Left lung (tissue), 10 donors: ENCODE results near the gene CEMIP2. TPM values are rescaled to one million over a fixed set of nuclear protein-coding genes. Genes with fewer than 3 reads are reported as not detected.

Experiments used
- ATAC-seq: fragments of 200-7000 bp; cut with Tn5 transposase; one replicate; pipeline ENCODE4 v1.9.1; 2020; ENCODE audit warnings: moderate library complexity
- DNase-seq, 4 donors: peaks; one replicate each; pipeline ENCODE4 v3.0.0-alpha.2; 2013 to 2020
- H3K27ac ChIP-seq, 2 donors: fragments of 200-600 bp; sonication (generic) in 1 of 2; one replicate each; pipeline versions ENCODE4 v1.5.0 to v1.8.0; 2020 to 2021
- H3K27me3 ChIP-seq, 2 donors: fragments of 200-600 bp; sonication (generic) in 1 of 2; one replicate each; pipeline versions ENCODE4 v1.5.0 to v1.8.0; 2020 to 2021
- H3K36me3 ChIP-seq, 2 donors: fragments of 200-600 bp; sonication (generic) in 1 of 2; one replicate each; pipeline versions ENCODE4 v1.5.0 to v1.8.0; 2020 to 2021
- H3K4me1 ChIP-seq, 2 donors: fragments of 200-600 bp; one replicate each; pipeline ENCODE4 v1.8.0; 2021
- H3K4me3 ChIP-seq, 2 donors: fragments of 200-600 bp; sonication (generic) in 1 of 2; one replicate each; pipeline versions ENCODE4 v1.5.0 to v1.8.0; 2020 to 2021; ENCODE audit warnings: mild to moderate bottlenecking in 1 of 2
- H3K9me3 ChIP-seq, 2 donors: fragments of 200-600 bp; sonication (generic) in 1 of 2; one replicate each; pipeline versions ENCODE4 v1.5.0 to v1.8.0; 2020 to 2021
- intact Hi-C, 2 donors: fragments of 100-400 bp; cut with DNase I; formaldehyde crosslinking; loops; one replicate each; pipeline versions ENCODE4 v1.11.2 to v1.14.2; 2022
- polyA plus RNA-seq, 6 donors: library from polyadenylated mRNA; unstranded; fragments of 120-200 nt; gene quantifications; one replicate each; pipeline ENCODE4 v1.2.1, GENCODE V29; 2013; ENCODE audit not compliant: insufficient read length in 6 of 6
- total RNA-seq, 2 donors: library from RNA; stranded (reverse); fragmentation: NEBNext Ultra II Directional; extraction: Animal tissue kit (Norgen Biotek cat#: 25700); gene quantifications; one replicate each; pipeline ENCODE4 v1.2.1, GENCODE V29; 2021
- TF ChIP-seq, protein P1 (sequence below), 2 donors: fragments of 200-600 bp; sonication (generic) in 1 of 2; IDR thresholded peaks; one replicate each; pipeline versions ENCODE4 v1.5.0 to v1.8.0; 2021; ENCODE audit warnings: antibody characterized with exemption in 2 of 2
- donor health status: DM: no; HTN: yes; CAD: no.
- donor health status: DM: no; HTN: no; CAD: no.

CEMIP2 gene
- total and polyA plus RNA-seq, 8 donors: 48.0 to 111 (median 54.4) TPM

DNA sequence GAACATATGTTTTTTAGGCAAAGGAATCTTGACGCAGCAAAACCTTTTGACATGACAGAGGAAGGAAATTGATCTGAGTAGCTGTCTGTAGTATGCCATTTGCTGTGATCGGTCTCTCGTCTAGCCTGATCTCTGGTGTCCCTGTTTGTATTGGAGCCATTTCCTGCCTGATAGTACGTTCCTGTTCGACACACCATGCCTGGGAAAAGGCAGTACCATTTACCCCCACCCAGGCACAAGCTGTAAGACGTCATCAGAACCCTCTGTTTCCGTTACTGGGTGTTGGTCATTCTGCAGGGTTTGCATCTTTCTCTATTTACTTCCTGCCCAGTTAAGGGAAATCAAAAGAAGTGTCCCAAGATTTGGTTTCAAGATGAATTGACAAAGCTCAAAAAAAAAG, 129.7 kb downstream of the CEMIP2 start:
- Histone ChIP-seq H3K4me3 (peak overlapping the region in 1 of 2 donors; percentile 8), H3K9me3 (no peaks in the 10 kb centered on the region), H3K27ac (peak overlapping the region; percentile 37 to 67), H3K4me1 (peaks cover 0 to 37% of the 10 kb centered on the region in 2 donors), H3K36me3 (no peaks in the 10 kb centered on the region), H3K27me3 (no peaks in the 10 kb centered on the region)
- TF ChIP-seq, protein P1, sequence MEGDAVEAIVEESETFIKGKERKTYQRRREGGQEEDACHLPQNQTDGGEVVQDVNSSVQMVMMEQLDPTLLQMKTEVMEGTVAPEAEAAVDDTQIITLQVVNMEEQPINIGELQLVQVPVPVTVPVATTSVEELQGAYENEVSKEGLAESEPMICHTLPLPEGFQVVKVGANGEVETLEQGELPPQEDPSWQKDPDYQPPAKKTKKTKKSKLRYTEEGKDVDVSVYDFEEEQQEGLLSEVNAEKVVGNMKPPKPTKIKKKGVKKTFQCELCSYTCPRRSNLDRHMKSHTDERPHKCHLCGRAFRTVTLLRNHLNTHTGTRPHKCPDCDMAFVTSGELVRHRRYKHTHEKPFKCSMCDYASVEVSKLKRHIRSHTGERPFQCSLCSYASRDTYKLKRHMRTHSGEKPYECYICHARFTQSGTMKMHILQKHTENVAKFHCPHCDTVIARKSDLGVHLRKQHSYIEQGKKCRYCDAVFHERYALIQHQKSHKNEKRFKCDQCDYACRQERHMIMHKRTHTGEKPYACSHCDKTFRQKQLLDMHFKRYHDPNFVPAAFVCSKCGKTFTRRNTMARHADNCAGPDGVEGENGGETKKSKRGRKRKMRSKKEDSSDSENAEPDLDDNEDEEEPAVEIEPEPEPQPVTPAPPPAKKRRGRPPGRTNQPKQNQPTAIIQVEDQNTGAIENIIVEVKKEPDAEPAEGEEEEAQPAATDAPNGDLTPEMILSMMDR (IDR thresholded peaks at IDR 0.05): no peak
- intact Hi-C loops: no loop called here
- DNase-seq (peak in 1 of 4 donors; percentile 45), ATAC-seq (peak; percentile 84)

DNA sequence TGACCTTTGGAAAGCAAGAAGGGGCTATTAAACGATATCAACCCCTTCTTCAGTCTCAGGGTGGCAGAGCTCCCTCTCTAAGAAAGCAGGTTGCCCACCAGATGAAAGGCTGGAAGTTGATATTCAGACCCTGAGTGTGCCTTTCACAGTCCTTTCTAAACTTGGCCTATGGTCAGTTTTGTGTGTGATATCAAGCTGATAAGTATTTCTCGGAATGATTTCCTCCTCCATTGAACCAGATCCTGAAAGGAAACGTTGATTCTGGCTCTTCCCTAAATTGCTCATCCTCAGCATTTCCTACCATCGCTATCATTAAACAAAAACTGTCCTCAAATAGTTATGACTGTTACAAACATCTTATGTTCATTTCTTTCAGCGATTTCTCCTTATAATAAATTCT, 130.4 kb downstream of the CEMIP2 start:
- Histone ChIP-seq H3K4me3 (no peak overlapping the region), H3K27me3 (no peaks in the 10 kb centered on the region), H3K4me1 (peaks cover 0 to 30% of the 10 kb centered on the region in 2 donors), H3K27ac (peak overlapping the region; percentile 9 to 67), H3K36me3 (no peaks in the 10 kb centered on the region), H3K9me3 (no peaks in the 10 kb centered on the region)
- intact Hi-C loops: no loop called here
- ATAC-seq (no peak), DNase-seq (no peak)
- TF ChIP-seq, protein P1 (IDR thresholded peaks at IDR 0.05): no peak

DNA sequence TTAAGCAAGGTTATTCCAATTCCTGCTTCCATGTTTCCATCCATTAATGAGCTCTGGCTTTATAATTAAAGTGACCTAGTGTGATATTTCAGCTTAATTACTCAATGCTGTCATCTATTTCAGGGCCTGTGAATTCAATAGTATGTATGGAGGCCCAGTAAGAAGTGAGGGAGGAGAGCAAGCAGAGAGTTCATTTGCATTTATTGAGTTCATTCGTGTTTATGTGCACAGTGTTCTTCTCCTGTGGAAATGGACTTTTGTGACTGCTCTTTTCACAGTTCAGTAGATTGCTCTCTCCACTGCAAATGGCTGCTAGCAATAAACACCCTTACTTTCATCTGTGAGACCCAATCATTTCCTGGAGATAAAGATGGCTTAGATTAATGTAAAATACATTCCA, 130.9 kb downstream of the CEMIP2 start:
- Histone ChIP-seq H3K4me1 (peaks cover 0 to 30% of the 10 kb centered on the region in 2 donors), H3K9me3 (no peaks in the 10 kb centered on the region), H3K27ac (no peak overlapping the region), H3K4me3 (no peak overlapping the region), H3K27me3 (no peaks in the 10 kb centered on the region), H3K36me3 (no peaks in the 10 kb centered on the region)
- TF ChIP-seq, protein P1 (IDR thresholded peaks at IDR 0.05): no peak
- no peak for DNase-seq
- intact Hi-C loops: no loop called here
- no peak for ATAC-seq

DNA sequence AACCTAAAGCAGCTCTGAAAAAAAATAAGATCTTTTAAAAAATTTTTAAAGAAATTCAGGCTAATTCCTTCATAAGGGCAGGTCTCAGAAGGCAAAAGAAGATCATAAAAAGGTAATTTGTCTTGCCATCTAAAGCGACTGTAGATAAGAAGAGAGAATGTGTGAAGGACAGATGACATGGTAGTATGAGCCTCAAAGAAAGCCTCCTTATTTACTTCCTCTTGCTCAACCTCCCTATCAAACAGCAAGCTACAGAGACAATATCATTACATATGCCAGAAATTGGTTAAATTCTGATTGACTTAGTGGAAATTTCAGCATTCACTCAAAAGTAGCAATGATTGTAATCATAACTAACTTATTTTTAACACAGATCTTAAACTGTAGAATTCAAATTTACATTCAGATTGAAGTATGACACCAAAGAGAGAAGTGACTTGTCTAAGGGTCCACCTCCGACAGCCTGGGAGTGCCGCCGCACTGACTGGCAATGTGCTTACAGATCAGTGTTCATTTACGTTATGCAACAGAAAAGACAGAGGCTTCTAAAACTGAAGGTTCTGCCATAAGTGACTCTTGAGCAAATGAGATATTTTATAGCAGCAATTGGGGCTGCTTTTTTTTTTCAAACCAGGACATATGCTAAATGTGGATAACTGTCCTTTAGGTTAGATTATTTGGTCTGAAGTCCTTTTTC, 132.0 kb downstream of the CEMIP2 start:
- intact Hi-C loops: no loop called here
- peak overlapping the region in 1 of 2 donors; percentile 2 for H3K27ac ChIP-seq
- no peaks in the 10 kb centered on the region for H3K36me3 ChIP-seq
- no peak overlapping the region for H3K4me3 ChIP-seq
- no peaks in the 10 kb centered on the region for H3K27me3 ChIP-seq
- TF ChIP-seq, protein P1 (IDR thresholded peaks at IDR 0.05): no peak
- DNase-seq (peak in 1 of 4 donors; percentile 69), ATAC-seq (no peak)
- no peaks in the 10 kb centered on the region for H3K9me3 ChIP-seq
- peaks cover 0 to 31% of the 10 kb centered on the region in 2 donors for H3K4me1 ChIP-seq

DNA sequence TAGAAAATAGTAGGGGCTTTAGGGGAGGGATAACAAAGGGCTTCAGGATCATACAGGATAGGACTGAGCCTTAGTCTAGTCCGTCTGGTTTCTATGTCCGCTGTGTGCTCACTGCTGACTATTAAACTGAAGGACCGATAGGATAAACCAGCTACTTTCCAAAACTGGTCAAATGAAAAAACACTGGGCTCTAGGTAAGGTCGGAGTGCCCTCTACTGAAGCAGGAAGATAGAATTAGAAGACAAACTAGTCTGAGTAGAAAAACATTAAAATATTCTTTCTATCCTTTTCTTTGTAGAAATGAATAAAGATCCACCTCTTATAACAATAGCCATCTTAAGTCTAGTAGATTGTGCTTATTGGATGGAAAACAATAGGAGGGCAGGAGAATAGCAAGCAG, 133.6 kb downstream of the CEMIP2 start:
- peaks cover 8 to 32% of the 10 kb centered on the region in 2 donors for H3K4me1 ChIP-seq
- ATAC-seq (no peak), DNase-seq (no peak)
- H3K36me3 ChIP-seq: no peaks in the 10 kb centered on the region
- H3K27me3 ChIP-seq: no peaks in the 10 kb centered on the region
- H3K4me3 ChIP-seq: no peak overlapping the region
- H3K27ac ChIP-seq: no peak overlapping the region
- H3K9me3 ChIP-seq: no peaks in the 10 kb centered on the region
- intact Hi-C loops: no loop called here
- TF ChIP-seq, protein P1 (IDR thresholded peaks at IDR 0.05): no peak

Other genes with a start within 250 kb of the CEMIP2 start
- 10 to 100 TPM; 13.6 to 14.9 TPM for gene ABHD17B, start 142.7 kb upstream of the CEMIP2 start, total RNA-seq
- 10 to 100 TPM; 24.8 to 27.5 (median 26.1) TPM for gene ABHD17B, start 142.7 kb upstream of the CEMIP2 start, polyA plus RNA-seq
- 1 to 10 TPM; 8.3 to 9.6 TPM for gene C9orf85, start 143.1 kb upstream of the CEMIP2 start, total RNA-seq
- gene C9orf85, start 143.1 kb upstream of the CEMIP2 start, polyA plus RNA-seq: 10 to 100 TPM; 16.2 to 20.8 (median 18.6) TPM